GM18868 (cell line): ENCODE results near the gene EXOG.

ENCODE experiments used
- ATAC-seq: cut with Tn5 transposase; IDR thresholded peaks from one replicate; pipeline ENCODE4 v1.9.1; 2021; ENCODE audit warnings: mild to moderate bottlenecking, moderate library complexity; ENCODE audit not compliant: unreplicated experiment

Gene EXOG

GRCh38 chr3:38507120-38507519, 11.0 kb downstream of the EXOG start:
- ATAC-seq, result peak; percentile 100

DNA sequence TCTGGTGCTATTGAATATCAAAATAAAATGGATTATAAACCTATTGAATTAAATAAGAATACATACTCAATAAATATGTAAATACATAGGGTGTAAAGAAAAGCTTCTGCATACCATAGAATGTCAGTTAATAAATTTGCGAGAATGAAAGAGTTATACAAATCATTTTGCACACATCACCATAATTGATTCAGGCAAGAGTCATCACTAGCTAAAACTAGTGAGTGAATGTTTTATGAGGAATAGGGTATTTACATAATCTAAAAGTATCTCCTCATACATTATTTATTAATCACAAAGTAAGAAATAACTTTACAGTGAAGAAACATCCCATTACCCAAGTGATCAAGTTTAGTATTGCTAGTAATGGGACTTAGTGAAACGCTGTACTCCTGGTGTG, 13.6 kb downstream of the EXOG start:
- no peak for ATAC-seq

DNA sequence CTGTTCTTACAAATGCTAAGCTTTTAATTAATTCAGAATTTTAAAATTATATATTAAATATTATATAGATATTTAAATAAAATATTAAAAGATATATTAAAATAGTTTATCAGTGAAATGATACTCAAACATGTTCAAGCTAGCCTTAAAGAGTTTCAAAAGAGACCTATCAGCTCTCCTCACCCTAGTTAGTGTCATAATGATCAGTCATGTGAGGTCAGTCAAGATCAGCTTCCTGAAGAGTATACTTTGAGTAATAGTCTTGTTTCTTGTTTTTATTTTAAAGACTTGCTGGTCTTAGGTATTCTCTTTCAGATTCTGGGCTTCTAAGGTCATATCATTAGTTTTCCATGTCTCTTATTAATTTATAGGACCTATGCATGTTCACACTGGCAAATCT, 14.5 kb downstream of the EXOG start:
- ATAC-seq, result no peak

DNA sequence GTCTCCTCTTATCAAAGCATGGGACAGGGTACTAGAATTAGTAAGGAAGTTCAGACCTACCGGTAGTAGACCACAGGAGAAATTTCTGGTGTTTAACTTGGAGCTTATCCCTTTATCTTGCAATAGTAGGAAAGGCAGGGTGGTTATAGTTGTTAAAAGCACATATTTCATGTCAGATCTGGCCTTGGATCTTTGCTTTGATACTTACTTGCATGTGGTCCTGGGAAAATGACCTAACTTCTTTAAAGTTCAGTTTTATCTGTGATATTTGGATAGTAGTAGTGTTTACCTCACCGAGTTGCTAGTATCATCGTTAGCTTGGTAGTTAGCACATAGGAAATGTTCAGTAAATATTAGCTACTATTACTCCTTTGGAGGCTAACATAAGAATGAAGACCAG, 15.4 kb downstream of the EXOG start:
- no peak for ATAC-seq

DNA sequence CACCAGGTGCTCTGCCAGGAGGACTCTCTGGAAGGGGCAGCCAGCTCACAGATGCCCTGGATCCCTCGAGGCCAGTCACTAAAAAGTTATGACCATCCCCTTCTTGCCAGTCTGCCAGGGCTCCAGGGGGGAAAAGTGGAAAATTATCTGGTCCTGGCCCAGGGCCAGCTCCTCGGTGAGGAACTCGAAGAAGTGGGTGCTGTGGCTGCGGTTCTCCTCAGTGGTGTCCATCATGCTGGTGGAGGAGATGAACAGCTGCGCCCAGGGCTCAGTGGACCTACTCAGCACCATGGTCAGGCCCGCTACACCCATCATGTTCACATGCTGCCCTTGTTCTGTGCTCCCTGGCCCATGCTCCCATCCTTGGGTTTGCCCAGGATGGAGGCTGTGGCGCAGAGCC, 19.2 kb downstream of the EXOG start:
- no peak for ATAC-seq

DNA sequence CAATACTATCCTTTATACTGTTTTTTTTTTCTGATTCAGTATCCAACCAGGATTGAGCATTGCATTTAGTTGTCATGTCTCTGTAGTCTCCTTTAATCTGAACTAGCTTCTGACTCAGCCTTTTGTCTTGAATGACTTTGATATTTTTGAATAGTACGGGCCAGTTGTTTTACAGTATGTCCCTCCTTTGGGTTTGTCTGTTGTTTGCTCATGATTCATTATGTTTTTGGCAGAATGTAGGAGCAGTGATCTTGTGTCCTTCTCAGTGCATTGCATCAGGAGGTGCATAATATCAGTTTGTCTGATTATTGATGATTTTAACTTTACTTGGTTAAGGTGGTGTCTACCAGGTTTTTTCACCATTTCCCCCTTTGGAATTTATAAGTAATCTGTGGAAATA, 20.5 kb downstream of the EXOG start:
- ATAC-seq, result no peak

DNA sequence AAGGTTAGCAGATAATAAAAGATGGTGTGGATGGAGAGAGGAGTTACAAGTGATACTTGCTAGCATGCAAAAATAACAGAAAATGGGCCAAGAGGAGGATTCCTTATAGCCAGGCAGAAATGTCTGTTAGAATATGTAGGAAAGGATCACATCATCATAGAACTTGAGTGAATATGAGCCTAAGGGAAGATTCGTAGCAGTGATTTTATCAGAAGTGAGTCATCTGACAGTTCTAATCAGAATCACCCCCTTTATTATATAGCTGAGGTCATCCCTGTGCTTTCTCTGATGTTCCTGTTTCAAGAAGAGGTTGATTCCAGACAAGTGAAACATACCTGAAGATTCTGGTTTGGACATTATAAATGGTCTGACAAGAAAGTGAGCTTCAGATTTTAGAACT, 22.9 kb downstream of the EXOG start:
- no peak for ATAC-seq

- no peak for ATAC-seq
These were observed 23.5 kb downstream of the EXOG start for GRCh38 chr3:38519651-38520050.

DNA sequence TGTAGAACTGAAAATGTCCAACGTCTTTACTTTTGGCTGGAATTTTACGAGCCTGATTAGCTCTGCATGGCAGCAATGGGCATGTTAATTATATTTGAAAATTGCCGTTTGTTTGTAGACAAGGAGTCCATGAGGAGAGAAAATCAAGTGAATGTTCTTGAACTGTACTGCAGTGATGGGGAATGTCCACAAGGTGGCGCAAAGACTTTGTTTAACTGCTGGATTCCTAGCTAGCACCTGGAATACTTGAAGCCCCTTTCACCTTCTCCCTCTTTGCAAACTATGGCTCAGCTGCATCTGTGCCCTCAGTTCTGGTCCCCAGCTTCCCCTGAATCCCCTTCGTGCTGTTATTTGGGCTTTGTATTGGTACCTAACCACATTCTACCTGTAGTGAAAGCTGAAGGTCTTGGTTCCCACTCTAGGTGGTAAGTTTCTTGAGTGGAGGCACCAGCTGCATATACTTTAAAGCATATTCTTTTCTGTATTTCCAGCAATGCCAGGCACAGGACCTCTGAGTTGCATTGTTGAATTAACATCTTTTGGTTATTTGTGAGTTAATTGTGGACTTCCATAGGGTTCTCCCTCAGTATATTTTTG, 25.3 kb downstream of the EXOG start:
- peak; percentile 48 for ATAC-seq

- no peak for ATAC-seq
These were observed 25.9 kb downstream of the EXOG start for GRCh38 chr3:38522002-38522401.

GRCh38 chr3:38524141-38524739, 28.1 kb downstream of the EXOG start:
- no peak for ATAC-seq

DNA sequence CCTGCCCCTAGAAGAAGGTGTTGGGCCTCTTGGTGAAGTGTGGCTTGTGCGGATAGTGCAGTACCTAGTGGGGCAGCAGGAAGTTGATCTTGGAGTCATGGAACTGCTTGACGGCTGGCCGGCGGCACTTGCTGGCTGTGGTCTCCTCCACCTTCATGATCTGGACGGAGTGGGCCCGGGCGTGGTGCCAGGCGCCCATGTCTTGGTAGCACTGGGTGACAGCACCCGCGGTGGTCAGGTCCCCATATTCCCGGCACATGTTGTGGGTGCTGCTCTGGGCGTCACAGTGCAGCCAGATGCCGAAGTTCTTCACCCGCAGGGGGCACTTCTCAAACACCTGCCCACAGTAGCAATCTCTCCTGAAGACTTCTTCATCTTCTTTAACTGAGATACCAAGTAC, 30.7 kb downstream of the EXOG start:
- no peak for ATAC-seq

DNA sequence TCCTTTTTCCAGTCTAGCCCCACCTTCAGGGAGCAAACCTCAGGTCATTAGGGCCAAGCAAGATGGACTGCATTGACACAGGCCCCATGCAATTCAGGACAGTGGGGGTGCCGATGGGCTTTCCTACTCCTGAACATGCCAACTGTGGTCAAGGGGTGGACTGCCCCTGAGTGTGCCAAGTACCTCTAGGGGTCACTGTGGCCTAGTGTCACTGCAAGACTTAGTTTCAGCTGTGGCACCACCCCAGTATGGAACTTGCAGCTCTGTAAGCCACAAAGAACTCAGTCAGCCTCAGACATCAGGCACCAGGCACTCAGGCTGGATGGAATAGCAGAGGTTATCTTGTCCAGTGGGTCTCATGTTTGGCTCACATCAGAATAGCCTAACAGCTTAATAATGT, 32.3 kb downstream of the EXOG start:
- no peak for ATAC-seq

- ATAC-seq, result no peak
These were observed 36.4 kb downstream of the EXOG start for GRCh38 chr3:38532529-38532928.

DNA sequence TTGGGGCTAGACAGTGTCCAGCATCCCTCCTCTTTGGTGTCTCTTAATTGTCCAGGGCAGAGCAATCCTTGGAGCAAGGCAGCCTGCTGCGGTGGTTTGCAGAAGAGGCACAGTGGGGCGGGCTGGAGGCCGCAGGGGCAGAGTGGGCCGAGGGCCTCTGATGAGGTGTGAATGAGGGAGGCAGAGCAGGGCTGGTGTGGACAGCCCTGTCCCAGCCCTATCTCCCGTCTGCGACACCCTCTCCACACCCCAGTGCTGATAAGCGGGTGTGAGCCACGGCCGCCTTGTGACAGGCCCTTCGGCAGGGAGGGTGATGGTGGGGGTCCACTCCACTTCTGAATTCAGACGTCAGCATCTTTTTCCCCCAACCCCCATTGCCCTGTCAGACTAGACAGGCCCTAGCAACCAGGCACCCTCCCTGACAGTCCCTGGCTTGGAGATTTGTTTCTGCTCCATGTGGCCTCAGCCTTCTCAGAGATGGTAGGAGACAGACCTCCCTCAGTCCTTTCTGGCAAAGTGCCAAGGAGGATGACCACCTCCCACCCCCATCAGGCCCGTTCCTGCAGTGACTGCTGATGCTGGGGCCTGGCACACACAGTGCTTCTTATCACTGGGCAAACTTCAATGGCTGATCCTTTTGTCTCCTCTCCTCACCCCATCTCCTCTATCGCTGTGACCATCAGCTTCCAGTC, 37.3 kb downstream of the EXOG start:
- no peak for ATAC-seq

DNA sequence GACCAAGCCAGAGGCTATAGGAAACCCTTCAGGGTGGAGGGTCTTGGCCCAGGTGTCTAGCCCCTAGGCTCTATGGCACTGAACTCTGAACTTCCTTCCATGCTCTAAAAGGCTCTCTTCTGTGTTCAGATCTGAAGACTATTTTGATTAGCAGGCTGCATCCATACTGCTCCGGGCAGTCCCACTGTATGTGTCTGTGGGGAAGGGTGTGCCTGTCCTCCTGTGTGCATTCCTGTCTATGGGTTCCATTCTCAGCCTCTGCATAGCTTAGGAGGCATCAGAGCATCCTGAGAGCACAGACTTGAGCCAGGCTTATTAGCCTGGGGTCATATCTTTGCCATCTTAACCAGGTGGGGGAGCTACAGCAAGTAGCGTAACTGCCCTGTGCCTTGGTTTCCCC, 38.0 kb downstream of the EXOG start:
- ATAC-seq, result no peak

GRCh38 chr3:38534604-38535003, 38.5 kb downstream of the EXOG start:
- ATAC-seq, result no peak

- ATAC-seq, result no peak
These were observed 40.5 kb downstream of the EXOG start for GRCh38 chr3:38536671-38537070.

GRCh38 chr3:38538773-38539353, 42.7 kb downstream of the EXOG start:
- no peak for ATAC-seq

GRCh38 chr3:38541806-38542205, 45.7 kb downstream of the EXOG start:
- ATAC-seq, result no peak

GRCh38 chr3:38542401-38543298, 46.5 kb downstream of the EXOG start:
- ATAC-seq, result no peak
